Testis (tissue), 3 donors: ENCODE measurements around the gene SFMBT1. TPM values are rescaled to one million over a fixed set of nuclear protein-coding genes. Genes with fewer than 3 reads are reported as not detected.

Source experiments
- DNase-seq: peaks from one replicate; pipeline ENCODE4 v3.0.0-alpha.2; 2019
- H3K27ac ChIP-seq, 2 donors: fragments of 200-600 bp; sonication (generic); one replicate each; pipeline ENCODE4 v1.5.1; 2019
- H3K27me3 ChIP-seq: fragments of 200-600 bp; sonication (generic); one replicate; pipeline ENCODE4 v1.5.1; 2019
- H3K36me3 ChIP-seq: fragments of 200-600 bp; sonication (generic); one replicate; pipeline ENCODE4 v1.5.1; 2017; ENCODE audit warnings: low read depth; ENCODE audit errors: missing control alignments
- H3K4me1 ChIP-seq: fragments of 200-600 bp; sonication (generic); one replicate; pipeline ENCODE4 v1.5.1; 2019
- H3K4me3 ChIP-seq, 2 donors: fragments of 200-600 bp; sonication (generic); one replicate each; pipeline ENCODE4 v1.5.1; 2017 to 2019
- H3K9me3 ChIP-seq: fragments of 200-600 bp; sonication (generic); one replicate; pipeline ENCODE4 v1.5.1; 2017
- CTCF ChIP-seq, 3 experiments: fragments of 450-650 bp in 2 of 3; fragments of 200-600 bp in 1 of 3; sonication (generic) in 1 of 3; IDR thresholded peaks; one replicate each; pipeline ENCODE4 v1.5.1; 2016 to 2019; ENCODE audit warnings: antibody characterized with exemption in 3 of 3, mild to moderate bottlenecking in 2 of 3, moderate library complexity in 1 of 3
- POLR2A ChIP-seq: fragments of 450-650 bp; IDR thresholded peaks from one replicate; pipeline ENCODE4 v1.6.1; 2017; ENCODE audit warnings: antibody characterized with exemption, mild to moderate bottlenecking, moderate library complexity
- whole genome bisulfite sequencing, 2 donors: methylation state at CpG; one replicate each; pipeline ENCODE4 v1.1.5; 2018; 5-methylcytosine and 5-hydroxymethylcytosine counted together
- intact Hi-C: fragments of 100-400 bp; cut with DNase I; formaldehyde crosslinking; loops from one replicate; pipeline ENCODE4 v1.15.1; 2023; ENCODE audit warnings: low total_unique reads
- polyA plus RNA-seq: library from polyadenylated mRNA; stranded (reverse); fragments of 350-450 nt; fragmentation: Illumina TruSeq; extraction: RNeasy Lipid Tissue Mini Kit (QIAGEN cat#74804); gene quantifications from one replicate; pipeline ENCODE4 v1.2.3, GENCODE V29; 2014; ENCODE audit warnings: low read depth, low replicate concordance; ENCODE audit not compliant: insufficient read depth
- total RNA-seq, 2 donors: library from RNA; depleted of rRNA; stranded (reverse); fragments of >200 nt; gene quantifications; one replicate each; pipeline ENCODE4 v1.2.3, GENCODE V29; 2016

Gene SFMBT1
- total and polyA plus RNA-seq, 3 donors from 2014 or later = 82.4 to 158 (median 143) TPM

GRCh38 chr3:53005854-53006513 lies 39.9 kb downstream of the SFMBT1 start:
- Histone ChIP-seq H3K9me3 (no peaks in the 10 kb centered on the region), H3K36me3 (no peaks in the 10 kb centered on the region), H3K4me3 (no peak overlapping the region), H3K4me1 (no peaks in the 10 kb centered on the region), H3K27ac (no peak overlapping the region), H3K27me3 (no peaks in the 10 kb centered on the region)
- intact Hi-C loops = no loop called here
- WGBS, 2 donors = 93 to 95% methylated on average over 12 of the region's 12 CpGs
- no peak for TF ChIP-seq CTCF (IDR thresholded peaks at IDR 0.05)
- TF ChIP-seq POLR2A = no peak
- DNase-seq = no peak

- Histone ChIP-seq H3K4me1 (no peaks in the 10 kb centered on the region), H3K4me3 (no peak overlapping the region), H3K27me3 (no peaks in the 10 kb centered on the region), H3K27ac (no peak overlapping the region), H3K9me3 (no peaks in the 10 kb centered on the region), H3K36me3 (no peaks in the 10 kb centered on the region)
- intact Hi-C loops = no loop called here
- TF ChIP-seq POLR2A (no peak), CTCF (IDR thresholded peaks at IDR 0.05) (no peak)
- 58 to 85% methylated on average over 3 of the region's 3 CpGs for WGBS, 2 donors
- no peak for DNase-seq
Measured at GRCh38 chr3:53005338-53005737, 40.5 kb downstream of the SFMBT1 start.

- Histone ChIP-seq H3K27me3 (no peaks in the 10 kb centered on the region), H3K27ac (no peak overlapping the region), H3K4me3 (no peak overlapping the region), H3K9me3 (no peaks in the 10 kb centered on the region), H3K4me1 (no peaks in the 10 kb centered on the region), H3K36me3 (no peaks in the 10 kb centered on the region)
- TF ChIP-seq POLR2A (no peak), CTCF (IDR thresholded peaks at IDR 0.05) (no peak)
- WGBS, 2 donors = 87% methylated on average over 7 of the region's 7 CpGs
- intact Hi-C loops = no loop called here
- DNase-seq = no peak
Measured at GRCh38 chr3:53003320-53003719, 42.6 kb downstream of the SFMBT1 start.

GRCh38 chr3:52998771-52999513 lies 46.9 kb downstream of the SFMBT1 start:
- 93 to 97% methylated on average over 25 to 31 of the region's 41 CpGs for WGBS, 2 donors
- no peak overlapping the region for H3K4me3 ChIP-seq
- H3K27ac ChIP-seq = no peak overlapping the region
- H3K4me1 ChIP-seq = no peaks in the 10 kb centered on the region
- no peaks in the 10 kb centered on the region for H3K9me3 ChIP-seq
- no peak for DNase-seq
- no peaks in the 10 kb centered on the region for H3K36me3 ChIP-seq
- no peaks in the 10 kb centered on the region for H3K27me3 ChIP-seq
- TF ChIP-seq POLR2A (no peak), CTCF (IDR thresholded peaks at IDR 0.05) (no peak)
- intact Hi-C loops = no loop called here

- H3K36me3 ChIP-seq = no peaks in the 10 kb centered on the region
- TF ChIP-seq POLR2A (no peak), CTCF (IDR thresholded peaks at IDR 0.05) (no peak)
- no peak overlapping the region for H3K27ac ChIP-seq
- H3K9me3 ChIP-seq = no peaks in the 10 kb centered on the region
- H3K4me3 ChIP-seq = no peak overlapping the region
- DNase-seq = no peak
- intact Hi-C loops = no loop called here
- no peaks in the 10 kb centered on the region for H3K4me1 ChIP-seq
- WGBS, 2 donors = 64 to 74% methylated on average over 2 of the region's 2 CpGs
- H3K27me3 ChIP-seq = no peaks in the 10 kb centered on the region
Measured at GRCh38 chr3:52990637-52991036, 55.2 kb downstream of the SFMBT1 start.
